Measurements from ENCODE around the gene DCAF11.

DCAF11 gene

GRCh38 chr14:24138396-24139271, 24.1 kb downstream of the DCAF11 start:
- no peak for TF ChIP-seq OSR1 (CRISPR knock-in tag; IDR thresholded peaks at IDR 0.05)
- TF ChIP-seq ESRRG (CRISPR knock-in tag; IDR thresholded peaks at IDR 0.05), result no peak
- TF ChIP-seq, protein P1, sequence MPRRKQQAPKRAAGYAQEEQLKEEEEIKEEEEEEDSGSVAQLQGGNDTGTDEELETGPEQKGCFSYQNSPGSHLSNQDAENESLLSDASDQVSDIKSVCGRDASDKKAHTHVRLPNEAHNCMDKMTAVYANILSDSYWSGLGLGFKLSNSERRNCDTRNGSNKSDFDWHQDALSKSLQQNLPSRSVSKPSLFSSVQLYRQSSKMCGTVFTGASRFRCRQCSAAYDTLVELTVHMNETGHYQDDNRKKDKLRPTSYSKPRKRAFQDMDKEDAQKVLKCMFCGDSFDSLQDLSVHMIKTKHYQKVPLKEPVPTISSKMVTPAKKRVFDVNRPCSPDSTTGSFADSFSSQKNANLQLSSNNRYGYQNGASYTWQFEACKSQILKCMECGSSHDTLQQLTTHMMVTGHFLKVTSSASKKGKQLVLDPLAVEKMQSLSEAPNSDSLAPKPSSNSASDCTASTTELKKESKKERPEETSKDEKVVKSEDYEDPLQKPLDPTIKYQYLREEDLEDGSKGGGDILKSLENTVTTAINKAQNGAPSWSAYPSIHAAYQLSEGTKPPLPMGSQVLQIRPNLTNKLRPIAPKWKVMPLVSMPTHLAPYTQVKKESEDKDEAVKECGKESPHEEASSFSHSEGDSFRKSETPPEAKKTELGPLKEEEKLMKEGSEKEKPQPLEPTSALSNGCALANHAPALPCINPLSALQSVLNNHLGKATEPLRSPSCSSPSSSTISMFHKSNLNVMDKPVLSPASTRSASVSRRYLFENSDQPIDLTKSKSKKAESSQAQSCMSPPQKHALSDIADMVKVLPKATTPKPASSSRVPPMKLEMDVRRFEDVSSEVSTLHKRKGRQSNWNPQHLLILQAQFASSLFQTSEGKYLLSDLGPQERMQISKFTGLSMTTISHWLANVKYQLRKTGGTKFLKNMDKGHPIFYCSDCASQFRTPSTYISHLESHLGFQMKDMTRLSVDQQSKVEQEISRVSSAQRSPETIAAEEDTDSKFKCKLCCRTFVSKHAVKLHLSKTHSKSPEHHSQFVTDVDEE (CRISPR knock-in tag; IDR thresholded peaks at IDR 0.05), result no peak
- no peak for TF ChIP-seq ZNF8 (CRISPR knock-in tag; IDR thresholded peaks at IDR 0.05)
- no peak for TF ChIP-seq GLIS3 (CRISPR knock-in tag; IDR thresholded peaks at IDR 0.05)
- no peak for TF ChIP-seq CSDC2 (CRISPR knock-in tag; IDR thresholded peaks at IDR 0.05)
- no peak for TF ChIP-seq PATZ1 (CRISPR knock-in tag; IDR thresholded peaks at IDR 0.05; ENCODE audit: borderline replicate concordance)
- TF ChIP-seq ZC3H10 (CRISPR knock-in tag; IDR thresholded peaks at IDR 0.05), result no peak
- TF ChIP-seq ZNF70 (CRISPR knock-in tag; IDR thresholded peaks at IDR 0.05), result no peak
- no peak for TF ChIP-seq CREB5 (CRISPR knock-in tag; IDR thresholded peaks at IDR 0.05; ENCODE audit: low read depth)
- no peak for TF ChIP-seq PPARA (CRISPR knock-in tag; IDR thresholded peaks at IDR 0.05; ENCODE audit: borderline replicate concordance)
- no peak for TF ChIP-seq TOX (CRISPR knock-in tag; IDR thresholded peaks at IDR 0.05; ENCODE audit: borderline replicate concordance)
- no peak for TF ChIP-seq ZNF565 (CRISPR knock-in tag; conservative IDR thresholded peaks at IDR 0.05; ENCODE audit: low read depth)
- TF ChIP-seq ZFP3 (CRISPR knock-in tag; IDR thresholded peaks at IDR 0.05), result no peak
- no peak for TF ChIP-seq ZFP30 (CRISPR knock-in tag; IDR thresholded peaks at IDR 0.05)
- TF ChIP-seq ARNTL (CRISPR knock-in tag; IDR thresholded peaks at IDR 0.05; ENCODE audit: borderline replicate concordance, low read depth), result no peak
- TF ChIP-seq, protein P2, sequence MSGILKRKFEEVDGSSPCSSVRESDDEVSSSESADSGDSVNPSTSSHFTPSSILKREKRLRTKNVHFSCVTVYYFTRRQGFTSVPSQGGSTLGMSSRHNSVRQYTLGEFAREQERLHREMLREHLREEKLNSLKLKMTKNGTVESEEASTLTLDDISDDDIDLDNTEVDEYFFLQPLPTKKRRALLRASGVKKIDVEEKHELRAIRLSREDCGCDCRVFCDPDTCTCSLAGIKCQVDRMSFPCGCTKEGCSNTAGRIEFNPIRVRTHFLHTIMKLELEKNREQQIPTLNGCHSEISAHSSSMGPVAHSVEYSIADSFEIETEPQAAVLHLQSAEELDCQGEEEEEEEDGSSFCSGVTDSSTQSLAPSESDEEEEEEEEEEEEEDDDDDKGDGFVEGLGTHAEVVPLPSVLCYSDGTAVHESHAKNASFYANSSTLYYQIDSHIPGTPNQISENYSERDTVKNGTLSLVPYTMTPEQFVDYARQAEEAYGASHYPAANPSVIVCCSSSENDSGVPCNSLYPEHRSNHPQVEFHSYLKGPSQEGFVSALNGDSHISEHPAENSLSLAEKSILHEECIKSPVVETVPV (CRISPR knock-in tag; IDR thresholded peaks at IDR 0.05), result no peak
- no peak for TF ChIP-seq ISL1 (CRISPR knock-in tag; IDR thresholded peaks at IDR 0.05)
- no peak for TF ChIP-seq BACH2 (CRISPR knock-in tag; IDR thresholded peaks at IDR 0.05; ENCODE audit: borderline replicate concordance)
- no peak for ATAC-seq

DNA sequence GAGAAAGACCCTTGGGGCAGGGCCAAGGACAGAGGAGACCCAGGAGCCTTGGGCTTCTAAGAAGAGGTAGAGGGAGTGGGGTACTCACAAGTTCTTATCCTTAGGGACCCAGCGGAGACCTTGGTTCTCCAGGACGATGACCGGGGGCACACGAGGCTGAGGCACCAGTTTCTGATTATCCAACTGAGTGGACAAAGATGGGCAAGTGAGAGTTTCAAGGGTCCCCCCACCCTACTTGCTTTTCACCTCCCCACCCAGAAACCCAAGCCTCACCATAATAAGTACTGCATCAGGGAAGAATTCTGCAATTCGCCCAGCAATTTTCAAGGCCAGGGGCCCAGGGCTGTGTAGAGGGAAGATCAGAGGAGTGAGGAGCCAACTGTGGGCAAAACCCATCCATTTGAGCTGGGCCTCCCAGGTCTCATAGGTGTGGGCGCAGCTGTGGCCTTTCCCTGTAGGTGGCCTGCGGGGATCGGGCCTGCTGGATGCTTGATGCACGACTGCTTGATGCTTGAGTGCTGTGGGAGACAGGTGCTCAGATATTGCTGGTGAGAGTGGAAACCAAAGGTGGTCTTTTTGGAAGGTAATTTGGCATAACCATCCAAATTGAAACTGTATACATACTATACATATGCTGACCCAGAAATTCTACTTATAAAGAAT, 24.8 kb downstream of the DCAF11 start:
- ATAC-seq, result no peak
- TF ChIP-seq, protein P2 (CRISPR knock-in tag; IDR thresholded peaks at IDR 0.05), result no peak
- TF ChIP-seq, protein P3, sequence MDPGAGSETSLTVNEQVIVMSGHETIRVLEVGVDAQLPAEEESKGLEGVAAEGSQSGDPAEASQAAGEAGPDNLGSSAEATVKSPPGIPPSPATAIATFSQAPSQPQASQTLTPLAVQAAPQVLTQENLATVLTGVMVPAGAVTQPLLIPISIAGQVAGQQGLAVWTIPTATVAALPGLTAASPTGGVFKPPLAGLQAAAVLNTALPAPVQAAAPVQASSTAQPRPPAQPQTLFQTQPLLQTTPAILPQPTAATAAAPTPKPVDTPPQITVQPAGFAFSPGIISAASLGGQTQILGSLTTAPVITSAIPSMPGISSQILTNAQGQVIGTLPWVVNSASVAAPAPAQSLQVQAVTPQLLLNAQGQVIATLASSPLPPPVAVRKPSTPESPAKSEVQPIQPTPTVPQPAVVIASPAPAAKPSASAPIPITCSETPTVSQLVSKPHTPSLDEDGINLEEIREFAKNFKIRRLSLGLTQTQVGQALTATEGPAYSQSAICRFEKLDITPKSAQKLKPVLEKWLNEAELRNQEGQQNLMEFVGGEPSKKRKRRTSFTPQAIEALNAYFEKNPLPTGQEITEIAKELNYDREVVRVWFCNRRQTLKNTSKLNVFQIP (CRISPR knock-in tag; IDR thresholded peaks at IDR 0.05; ENCODE audit: borderline replicate concordance, low read depth), result no peak
- TF ChIP-seq ZNF565 (CRISPR knock-in tag; conservative IDR thresholded peaks at IDR 0.05; ENCODE audit: low read depth) (no peak), ESRRG (CRISPR knock-in tag; IDR thresholded peaks at IDR 0.05) (no peak), CREB5 (CRISPR knock-in tag; IDR thresholded peaks at IDR 0.05; ENCODE audit: low read depth) (no peak), ISL1 (CRISPR knock-in tag; IDR thresholded peaks at IDR 0.05) (no peak), CSDC2 (CRISPR knock-in tag; IDR thresholded peaks at IDR 0.05) (no peak), OSR1 (CRISPR knock-in tag; IDR thresholded peaks at IDR 0.05) (no peak), PPARA (CRISPR knock-in tag; IDR thresholded peaks at IDR 0.05; ENCODE audit: borderline replicate concordance) (no peak), ARNTL (CRISPR knock-in tag; IDR thresholded peaks at IDR 0.05; ENCODE audit: borderline replicate concordance, low read depth) (no peak), TOX (CRISPR knock-in tag; IDR thresholded peaks at IDR 0.05; ENCODE audit: borderline replicate concordance) (no peak), ZC3H10 (CRISPR knock-in tag; IDR thresholded peaks at IDR 0.05) (no peak), BACH2 (CRISPR knock-in tag; IDR thresholded peaks at IDR 0.05; ENCODE audit: borderline replicate concordance) (no peak)
